ENCODE results near the gene CHM. TPM values are rescaled to one million over a fixed set of nuclear protein-coding genes. Genes with fewer than 3 reads are reported as not detected.
"Not testable (repeated sequence)": the region's sequence is repeated elsewhere in the genome, so short reads cannot be mapped to it uniquely, and the experiment has no call there.

CHM gene
- total and polyA plus RNA-seq, 2 donors from 2014 or later: 11.8 to 30.0 TPM

DNA sequence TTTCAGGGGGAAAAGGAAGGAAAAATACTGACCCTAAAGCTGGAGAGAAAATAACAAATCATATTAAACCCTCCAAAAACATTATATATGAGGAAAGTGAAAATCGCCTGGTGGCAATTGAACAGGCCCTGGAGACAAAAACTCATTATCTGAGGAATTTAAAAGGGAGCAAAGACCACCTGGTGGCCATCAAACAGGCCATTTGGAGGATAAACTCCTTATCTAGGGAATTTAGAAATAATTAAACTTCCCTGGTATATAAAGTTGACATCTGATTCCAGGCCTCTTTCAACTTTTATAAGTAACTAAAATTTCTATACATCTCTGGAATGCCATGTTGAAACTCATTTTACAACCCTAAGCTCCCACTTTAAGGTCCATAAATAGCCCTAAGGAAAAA, 35.2 kb downstream of the CHM start:
- intact Hi-C loops (cut with DNase I): no loop called here
- no peaks in the 10 kb centered on the region for H3K9me3 ChIP-seq (ENCODE audit: control insufficient read depth in 2 of 3, insufficient read depth in 1 of 3, low read length in 3 of 3)
- H3K9ac ChIP-seq (ENCODE audit: low read length in 3 of 3): no peak overlapping the region
- TF ChIP-seq, protein P1, sequence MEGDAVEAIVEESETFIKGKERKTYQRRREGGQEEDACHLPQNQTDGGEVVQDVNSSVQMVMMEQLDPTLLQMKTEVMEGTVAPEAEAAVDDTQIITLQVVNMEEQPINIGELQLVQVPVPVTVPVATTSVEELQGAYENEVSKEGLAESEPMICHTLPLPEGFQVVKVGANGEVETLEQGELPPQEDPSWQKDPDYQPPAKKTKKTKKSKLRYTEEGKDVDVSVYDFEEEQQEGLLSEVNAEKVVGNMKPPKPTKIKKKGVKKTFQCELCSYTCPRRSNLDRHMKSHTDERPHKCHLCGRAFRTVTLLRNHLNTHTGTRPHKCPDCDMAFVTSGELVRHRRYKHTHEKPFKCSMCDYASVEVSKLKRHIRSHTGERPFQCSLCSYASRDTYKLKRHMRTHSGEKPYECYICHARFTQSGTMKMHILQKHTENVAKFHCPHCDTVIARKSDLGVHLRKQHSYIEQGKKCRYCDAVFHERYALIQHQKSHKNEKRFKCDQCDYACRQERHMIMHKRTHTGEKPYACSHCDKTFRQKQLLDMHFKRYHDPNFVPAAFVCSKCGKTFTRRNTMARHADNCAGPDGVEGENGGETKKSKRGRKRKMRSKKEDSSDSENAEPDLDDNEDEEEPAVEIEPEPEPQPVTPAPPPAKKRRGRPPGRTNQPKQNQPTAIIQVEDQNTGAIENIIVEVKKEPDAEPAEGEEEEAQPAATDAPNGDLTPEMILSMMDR (IDR thresholded peaks at IDR 0.05; ENCODE audit: borderline replicate concordance, extremely low read depth, insufficient read depth): no peak
- H3K4me1 ChIP-seq (ENCODE audit: control insufficient read depth in 2 of 3, insufficient read depth in 2 of 3, low read depth in 1 of 3, low read length in 3 of 3): no peaks in the 10 kb centered on the region
- FAIRE-seq: no peak
- no peak overlapping the region for H3K27ac ChIP-seq (ENCODE audit: low read depth in 2 of 2, low read length in 2 of 2)
- no peak overlapping the region for H3K4me3 ChIP-seq (ENCODE audit: low read length in 3 of 3)
- H3K36me3 ChIP-seq (ENCODE audit: control insufficient read depth in 2 of 3, insufficient read depth in 3 of 3, low read length in 3 of 3): no peaks in the 10 kb centered on the region
- peak in 1 of 5 donors; percentile 5 for DNase-seq
- no peaks in the 10 kb centered on the region for H3K27me3 ChIP-seq (ENCODE audit: control insufficient read depth, insufficient read depth, low read length)

DNA sequence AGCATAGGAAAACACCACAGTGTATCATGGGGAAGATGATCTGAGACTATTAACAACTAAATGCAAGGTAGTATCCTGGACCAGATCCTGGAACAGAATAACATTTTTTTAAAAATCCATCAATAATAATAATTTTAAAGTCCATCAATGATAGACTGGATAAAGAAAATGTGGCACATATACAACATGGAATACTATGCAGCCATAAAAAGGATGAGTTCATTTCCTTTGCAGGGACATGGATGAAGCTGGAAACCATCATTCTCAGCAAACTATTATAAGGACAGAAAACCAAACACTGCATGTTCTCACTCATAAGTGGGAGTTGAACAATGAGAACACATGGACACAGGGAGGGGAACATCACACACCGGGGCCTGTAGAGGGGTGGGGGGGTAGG, 37.6 kb downstream of the CHM start:
- H3K36me3 ChIP-seq (ENCODE audit: control insufficient read depth in 2 of 3, insufficient read depth in 3 of 3, low read length in 3 of 3); intact Hi-C loops (cut with DNase I); FAIRE-seq; H3K4me3 ChIP-seq (ENCODE audit: low read length in 3 of 3); H3K27ac ChIP-seq (ENCODE audit: low read depth in 2 of 2, low read length in 2 of 2); H3K27me3 ChIP-seq (ENCODE audit: control insufficient read depth, insufficient read depth, low read length); H3K4me1 ChIP-seq (ENCODE audit: control insufficient read depth in 2 of 3, insufficient read depth in 2 of 3, low read depth in 1 of 3, low read length in 3 of 3); DNase-seq; H3K9ac ChIP-seq (ENCODE audit: low read length in 3 of 3); H3K9me3 ChIP-seq (ENCODE audit: control insufficient read depth in 2 of 3, insufficient read depth in 1 of 3, low read length in 3 of 3): not testable (repeated sequence)

DNA sequence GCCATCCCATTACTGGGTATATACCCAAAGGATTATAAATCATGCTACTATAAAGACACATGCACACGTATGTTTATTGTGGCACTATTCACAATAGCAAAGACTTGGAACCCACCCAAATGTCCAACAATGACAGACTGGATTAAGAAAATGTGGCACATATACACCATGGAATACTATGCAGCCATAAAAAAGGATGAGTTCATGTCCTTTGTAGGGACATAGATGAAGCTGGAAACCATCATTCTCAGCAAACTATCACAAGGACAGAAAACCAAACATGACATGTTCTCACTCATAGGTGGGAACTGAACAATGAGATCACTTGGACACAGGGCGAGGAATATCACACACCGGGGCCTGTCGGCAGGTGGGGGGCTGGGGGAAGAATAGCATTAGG, 39.5 kb downstream of the CHM start:
- H3K9ac ChIP-seq (ENCODE audit: low read length in 3 of 3); H3K27me3 ChIP-seq (ENCODE audit: control insufficient read depth, insufficient read depth, low read length); H3K4me3 ChIP-seq (ENCODE audit: low read length in 3 of 3); DNase-seq; intact Hi-C loops (cut with DNase I); FAIRE-seq; H3K36me3 ChIP-seq (ENCODE audit: control insufficient read depth in 2 of 3, insufficient read depth in 3 of 3, low read length in 3 of 3); H3K4me1 ChIP-seq (ENCODE audit: control insufficient read depth in 2 of 3, insufficient read depth in 2 of 3, low read depth in 1 of 3, low read length in 3 of 3); H3K27ac ChIP-seq (ENCODE audit: low read depth in 2 of 2, low read length in 2 of 2); H3K9me3 ChIP-seq (ENCODE audit: control insufficient read depth in 2 of 3, insufficient read depth in 1 of 3, low read length in 3 of 3): not testable (repeated sequence)

DNA sequence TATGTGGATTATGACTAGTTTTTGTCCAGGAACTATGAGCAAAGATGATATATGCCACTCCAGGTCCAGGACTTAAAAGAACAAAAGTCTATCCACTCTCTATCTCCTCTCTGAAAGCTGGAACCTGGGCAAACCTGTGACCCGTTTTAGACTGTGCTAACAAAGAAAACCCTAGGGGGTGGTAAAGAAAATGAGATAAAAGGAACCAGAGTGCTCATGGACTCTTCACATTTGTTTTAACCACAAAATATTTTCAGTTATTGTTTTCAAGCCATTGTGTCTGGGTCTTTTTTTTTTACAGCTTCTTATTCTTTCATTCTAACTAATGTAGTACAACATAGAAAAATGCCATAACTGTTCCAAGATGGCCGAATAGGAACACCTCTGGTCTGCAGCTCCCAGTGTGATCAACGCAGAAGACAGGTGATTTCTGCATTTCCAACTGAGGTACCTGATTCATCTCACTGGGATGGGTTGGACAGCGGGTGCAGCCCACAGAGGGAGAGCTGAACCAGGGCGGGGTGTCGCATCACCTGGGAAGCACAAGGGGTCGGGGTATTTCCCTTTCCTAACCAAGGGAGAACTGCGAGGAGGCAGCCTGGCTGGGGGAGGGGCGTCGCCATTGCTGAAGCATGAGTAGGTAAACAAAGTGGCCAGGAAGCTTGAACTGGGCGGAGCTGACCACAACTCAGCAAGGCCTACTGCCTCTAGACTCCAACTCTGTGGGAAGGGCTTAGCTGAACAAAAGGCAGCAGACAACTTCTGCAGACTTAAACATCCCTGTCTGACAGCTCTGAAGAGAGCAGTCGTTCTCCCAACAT, 45.1 kb downstream of the CHM start:
- FAIRE-seq (no peak), DNase-seq (peak; percentile 10 to 80 (median 39))
- Histone ChIP-seq H3K4me3 (ENCODE audit: low read length in 3 of 3) (no peak overlapping the region), H3K9me3 (ENCODE audit: control insufficient read depth in 2 of 3, insufficient read depth in 1 of 3, low read length in 3 of 3) (no peaks in the 10 kb centered on the region), H3K27ac (ENCODE audit: low read depth in 2 of 2, low read length in 2 of 2) (no peak overlapping the region), H3K27me3 (ENCODE audit: control insufficient read depth, insufficient read depth, low read length) (no peaks in the 10 kb centered on the region), H3K36me3 (ENCODE audit: control insufficient read depth in 2 of 3, insufficient read depth in 3 of 3, low read length in 3 of 3) (no peaks in the 10 kb centered on the region), H3K9ac (ENCODE audit: low read length in 3 of 3) (no peak overlapping the region), H3K4me1 (ENCODE audit: control insufficient read depth in 2 of 3, insufficient read depth in 2 of 3, low read depth in 1 of 3, low read length in 3 of 3) (no peaks in the 10 kb centered on the region)
- TF ChIP-seq, protein P1 (IDR thresholded peaks at IDR 0.05; ENCODE audit: borderline replicate concordance, extremely low read depth, insufficient read depth): no peak
- intact Hi-C loops (cut with DNase I): no loop called here

Data from kidney (tissue), 14 donors.